Colonic mucosa (tissue), 4 donors: ENCODE data around the gene HEBP2. TPM values are rescaled to one million over a fixed set of nuclear protein-coding genes. Genes with fewer than 3 reads are reported as not detected.

Experiments
- DNase-seq: peaks from one replicate; pipeline ENCODE4 v3.0.0-alpha.2; 2020
- H3K27ac ChIP-seq: fragments of 200-600 bp; one replicate; pipeline ENCODE4 v1.8.0; 2021
- H3K27me3 ChIP-seq: fragments of 200-600 bp; one replicate; pipeline ENCODE4 v1.8.0; 2021
- H3K36me3 ChIP-seq: fragments of 200-600 bp; one replicate; pipeline ENCODE4 v1.8.0; 2021
- H3K4me1 ChIP-seq: fragments of 200-600 bp; one replicate; pipeline ENCODE4 v1.8.0; 2021; ENCODE audit warnings: mild to moderate bottlenecking
- H3K4me3 ChIP-seq: fragments of 200-600 bp; one replicate; pipeline ENCODE4 v1.8.0; 2021
- H3K9ac ChIP-seq, 2 donors: one replicate each; pipeline ENCODE4 v1.7.0; 2013; ENCODE audit warnings: control low read depth in 2 of 2, low read depth in 2 of 2, low read length in 2 of 2
- H3K9me3 ChIP-seq: fragments of 200-600 bp; one replicate; pipeline ENCODE4 v1.8.0; 2021
- intact Hi-C: fragments of 100-400 bp; cut with DNase I; formaldehyde crosslinking; loops from one replicate; pipeline ENCODE4 v1.14.1; 2022
- total RNA-seq, 2 donors: library from RNA; stranded (reverse); fragmentation: NEBNext Ultra II Directional in 1 of 2; extraction: Animal tissue kit (Norgen Biotek cat#: 25700) in 1 of 2; gene quantifications; one replicate each; pipeline ENCODE4 v1.2.1, GENCODE V29; 2021
- TF ChIP-seq, protein P1 (sequence below): fragments of 200-600 bp; IDR thresholded peaks from one replicate; pipeline ENCODE4 v1.8.0; 2022; ENCODE audit warnings: antibody characterized with exemption, mild to moderate bottlenecking
- donor health status: healthy.
- donor health status: DM: no; HTN: no; CAD: no.
- donor health status: DM: no; HTN: no; CAD: no.

Gene HEBP2
- total RNA-seq, 2 donors from 2014 or later: 82.3 to 93.6 TPM

DNA sequence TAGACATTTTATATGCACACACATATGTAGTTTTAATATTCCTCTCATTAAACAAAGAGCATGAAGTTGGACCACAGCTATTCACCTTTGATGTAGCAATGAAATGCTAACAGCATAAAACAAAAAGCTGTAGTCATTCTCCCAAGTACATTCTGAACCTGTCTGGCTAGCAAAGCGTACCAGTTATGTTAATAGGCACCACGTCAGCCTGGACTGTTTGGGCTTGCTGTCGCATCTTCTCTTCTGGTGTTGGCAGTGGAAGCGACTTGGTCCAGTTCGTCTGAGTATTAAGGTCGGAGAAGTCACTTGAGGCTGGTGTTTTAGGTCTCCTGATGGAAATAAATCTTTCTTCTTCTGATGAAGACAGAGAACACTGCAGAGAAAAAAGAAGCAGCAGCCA, 42.8 kb downstream of the HEBP2 start:
- TF ChIP-seq, protein P1, sequence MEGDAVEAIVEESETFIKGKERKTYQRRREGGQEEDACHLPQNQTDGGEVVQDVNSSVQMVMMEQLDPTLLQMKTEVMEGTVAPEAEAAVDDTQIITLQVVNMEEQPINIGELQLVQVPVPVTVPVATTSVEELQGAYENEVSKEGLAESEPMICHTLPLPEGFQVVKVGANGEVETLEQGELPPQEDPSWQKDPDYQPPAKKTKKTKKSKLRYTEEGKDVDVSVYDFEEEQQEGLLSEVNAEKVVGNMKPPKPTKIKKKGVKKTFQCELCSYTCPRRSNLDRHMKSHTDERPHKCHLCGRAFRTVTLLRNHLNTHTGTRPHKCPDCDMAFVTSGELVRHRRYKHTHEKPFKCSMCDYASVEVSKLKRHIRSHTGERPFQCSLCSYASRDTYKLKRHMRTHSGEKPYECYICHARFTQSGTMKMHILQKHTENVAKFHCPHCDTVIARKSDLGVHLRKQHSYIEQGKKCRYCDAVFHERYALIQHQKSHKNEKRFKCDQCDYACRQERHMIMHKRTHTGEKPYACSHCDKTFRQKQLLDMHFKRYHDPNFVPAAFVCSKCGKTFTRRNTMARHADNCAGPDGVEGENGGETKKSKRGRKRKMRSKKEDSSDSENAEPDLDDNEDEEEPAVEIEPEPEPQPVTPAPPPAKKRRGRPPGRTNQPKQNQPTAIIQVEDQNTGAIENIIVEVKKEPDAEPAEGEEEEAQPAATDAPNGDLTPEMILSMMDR: no peak
- intact Hi-C loops: no loop called here
- H3K4me1 ChIP-seq: no peaks in the 10 kb centered on the region
- H3K9me3 ChIP-seq: no peaks in the 10 kb centered on the region
- no peak overlapping the region for H3K9ac ChIP-seq
- H3K27me3 ChIP-seq: no peaks in the 10 kb centered on the region
- no peak overlapping the region for H3K4me3 ChIP-seq
- DNase-seq: no peak
- no peaks in the 10 kb centered on the region for H3K36me3 ChIP-seq
- no peak overlapping the region for H3K27ac ChIP-seq

DNA sequence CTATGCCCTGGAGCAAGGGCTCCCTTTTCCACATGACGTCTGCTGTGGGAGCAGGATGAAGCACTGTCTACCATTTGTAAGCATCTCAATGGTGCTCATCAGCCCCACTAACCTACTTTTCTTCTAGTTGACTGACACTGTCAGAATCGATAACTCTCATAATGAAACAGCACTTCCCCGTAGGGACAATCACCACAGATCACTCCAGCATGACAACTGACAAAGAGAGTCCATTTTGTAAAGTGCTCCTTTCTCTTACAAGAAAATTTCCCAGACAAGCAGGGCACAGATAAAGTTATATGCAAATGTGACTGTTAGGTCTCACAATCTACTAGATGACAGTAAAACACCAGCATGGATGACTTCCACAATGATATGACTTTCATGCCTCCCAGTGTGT, 46.4 kb downstream of the HEBP2 start:
- TF ChIP-seq, protein P1: no peak
- no peaks in the 10 kb centered on the region for H3K27me3 ChIP-seq
- no peak overlapping the region for H3K4me3 ChIP-seq
- no peak overlapping the region for H3K9ac ChIP-seq
- H3K36me3 ChIP-seq: no peaks in the 10 kb centered on the region
- intact Hi-C loops: no loop called here
- peaks cover 5% of the 10 kb centered on the region for H3K4me1 ChIP-seq
- no peak for DNase-seq
- no peaks in the 10 kb centered on the region for H3K9me3 ChIP-seq
- H3K27ac ChIP-seq: no peak overlapping the region

DNA sequence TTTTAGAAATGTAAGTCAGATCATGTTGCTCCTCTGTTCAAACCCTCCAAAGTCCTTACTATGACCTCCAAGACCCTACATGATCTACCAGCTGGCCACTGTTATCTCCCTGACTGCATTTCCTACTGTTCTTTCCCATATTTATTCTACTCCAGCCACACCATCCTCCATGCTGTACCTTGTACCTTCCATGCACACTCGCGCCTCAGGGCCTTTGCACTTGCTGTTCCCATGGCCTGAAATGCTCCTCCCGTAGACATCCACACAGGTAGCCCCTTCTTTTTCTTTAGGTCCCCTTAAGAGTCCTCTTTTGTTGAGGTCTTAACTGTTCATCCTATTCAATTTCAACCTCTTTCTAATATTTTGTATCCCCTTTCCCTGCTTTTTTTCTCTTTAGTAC, 47.0 kb downstream of the HEBP2 start:
- no peak overlapping the region for H3K9ac ChIP-seq
- no peak overlapping the region for H3K4me3 ChIP-seq
- no peak for DNase-seq
- H3K27me3 ChIP-seq: no peaks in the 10 kb centered on the region
- intact Hi-C loops: no loop called here
- H3K27ac ChIP-seq: no peak overlapping the region
- peaks cover 5% of the 10 kb centered on the region for H3K4me1 ChIP-seq
- no peaks in the 10 kb centered on the region for H3K9me3 ChIP-seq
- TF ChIP-seq, protein P1: no peak
- H3K36me3 ChIP-seq: no peaks in the 10 kb centered on the region

DNA sequence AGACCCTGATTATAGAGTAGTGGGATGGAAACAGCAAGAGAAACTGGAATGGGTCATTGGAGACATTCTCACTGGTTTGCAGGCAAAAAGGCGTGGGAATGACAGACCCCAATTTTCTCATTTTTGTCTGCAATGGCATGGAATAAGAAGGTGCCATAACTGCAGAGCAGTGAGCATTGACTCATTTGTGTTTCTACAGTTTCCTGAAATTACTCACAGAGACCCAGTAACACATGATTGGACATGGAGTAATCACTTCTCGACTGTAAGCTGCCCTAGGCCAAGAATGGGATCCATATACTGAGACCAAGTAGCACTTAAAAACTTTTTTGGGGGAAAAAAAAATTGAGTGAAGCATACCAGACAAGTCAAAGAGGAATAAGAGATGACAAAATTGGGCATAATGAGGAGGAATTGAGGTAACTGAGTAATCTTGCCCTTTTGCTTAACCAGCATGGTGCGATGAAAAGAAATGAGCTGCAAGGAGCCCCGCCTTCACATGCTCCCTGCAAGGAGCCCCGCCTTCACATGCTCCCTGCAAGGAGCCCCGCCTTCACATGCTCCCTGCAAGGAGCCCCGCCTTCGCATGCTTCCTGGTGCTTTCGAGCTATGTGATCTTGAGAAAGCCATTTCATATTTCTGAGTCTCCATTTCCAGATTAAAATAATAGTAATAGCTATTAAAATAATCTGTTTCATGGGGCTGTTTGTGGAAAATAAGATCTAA, 51.1 kb downstream of the HEBP2 start:
- TF ChIP-seq, protein P1: no peak
- Histone ChIP-seq H3K27me3 (no peaks in the 10 kb centered on the region), H3K4me1 (peaks cover 5% of the 10 kb centered on the region), H3K4me3 (no peak overlapping the region), H3K9me3 (no peaks in the 10 kb centered on the region), H3K27ac (peak overlapping the region; percentile 42), H3K9ac (peak overlapping the region in 1 of 2 donors; percentile 30), H3K36me3 (no peaks in the 10 kb centered on the region)
- peak; percentile 80 for DNase-seq
- intact Hi-C loops: no loop called here

DNA sequence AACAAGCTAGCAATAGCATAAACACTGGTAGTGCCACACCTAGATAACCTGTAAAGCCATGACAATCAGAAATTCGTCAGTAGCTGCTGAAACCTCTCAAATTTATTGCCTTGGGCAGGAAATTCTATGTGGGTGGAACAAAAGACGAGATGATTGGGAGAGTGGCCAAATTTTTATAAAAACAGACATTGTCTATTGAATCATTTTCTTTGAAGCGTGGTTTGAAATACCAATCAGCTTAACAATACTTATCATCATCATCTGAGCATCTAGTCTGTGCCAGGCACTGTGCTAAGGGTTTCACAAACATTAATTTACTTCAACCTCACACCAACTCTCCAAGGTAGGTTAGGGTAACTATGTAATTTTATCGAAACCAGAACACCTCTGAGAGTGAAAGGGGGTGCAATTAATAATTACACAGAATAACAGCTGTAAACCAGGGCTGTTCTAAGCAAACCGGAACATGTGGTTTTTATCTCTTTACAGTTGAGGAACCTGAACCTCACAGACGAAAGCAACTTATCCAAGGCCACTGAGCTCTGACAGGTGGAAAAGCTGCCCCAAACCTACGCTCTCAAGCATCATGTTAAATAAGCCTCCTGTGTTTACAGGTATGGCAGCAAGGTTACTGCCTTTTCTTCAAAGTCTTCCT, 51.9 kb downstream of the HEBP2 start:
- no peaks in the 10 kb centered on the region for H3K36me3 ChIP-seq
- TF ChIP-seq, protein P1: no peak
- H3K27ac ChIP-seq: peak overlapping the region; percentile 42
- H3K4me3 ChIP-seq: no peak overlapping the region
- intact Hi-C loops: no loop called here
- H3K27me3 ChIP-seq: no peaks in the 10 kb centered on the region
- H3K4me1 ChIP-seq: peaks cover 5% of the 10 kb centered on the region
- DNase-seq: no peak
- H3K9ac ChIP-seq: peak overlapping the region in 1 of 2 donors; percentile 30
- no peaks in the 10 kb centered on the region for H3K9me3 ChIP-seq
